HG03025 (cell line): Measurements from ENCODE around the gene MOSMO.

Experiments used
- ATAC-seq: cut with Tn5 transposase; IDR thresholded peaks from one replicate; pipeline ENCODE4 v1.9.1; 2021; ENCODE audit warnings: mild to moderate bottlenecking, moderate library complexity; ENCODE audit not compliant: unreplicated experiment, low FRiP score

Gene MOSMO

DNA sequence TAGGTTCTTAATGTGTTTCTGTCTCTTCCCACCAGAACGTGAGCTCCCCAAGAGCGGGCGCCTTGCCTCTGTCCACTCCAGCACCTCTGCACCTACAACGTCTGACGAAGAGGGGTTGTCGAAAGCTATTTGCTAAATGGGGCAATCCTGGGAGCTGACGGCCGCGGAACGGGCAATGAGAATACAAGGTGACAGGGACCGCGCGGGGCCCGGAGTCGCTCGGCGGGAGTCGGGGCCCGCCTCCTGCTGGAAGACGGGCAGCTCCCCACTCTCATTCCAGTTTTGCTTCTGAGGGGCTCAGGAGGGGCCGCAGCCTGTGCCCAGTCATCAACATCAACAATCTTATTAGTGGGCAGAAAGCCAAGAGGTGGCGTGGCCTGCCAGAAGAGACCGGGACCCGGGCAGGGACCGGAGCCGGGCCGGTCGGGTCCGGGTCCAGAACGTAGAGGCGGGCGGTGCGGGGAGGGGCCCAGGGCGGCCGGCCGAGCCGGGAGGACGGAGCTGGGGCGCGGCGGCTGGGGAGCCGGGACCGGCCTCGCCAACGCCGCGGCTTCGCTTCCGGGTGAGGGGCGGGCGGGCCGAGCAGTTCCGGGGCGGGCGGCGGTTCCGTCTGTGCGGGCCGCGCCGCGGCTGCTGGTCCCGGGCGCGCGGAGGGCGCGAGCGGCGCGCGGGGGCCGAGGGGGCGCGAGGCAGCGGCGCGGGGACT lies at the start of gene MOSMO:
Gene MOSMO (plus strand): TSS at position 603 of the 706 bp plus-strand sequence. CDS start 191 bp downstream, outside the sequence.
- no peak for ATAC-seq

GRCh38 chr16:21959050-21959449 lies 48.9 kb upstream of the MOSMO start:
- ATAC-seq, result no peak

- ATAC-seq, result no peak
These were observed 45.4 kb upstream of the MOSMO start for GRCh38 chr16:21962475-21962874.

- ATAC-seq, result no peak
These were observed 44.0 kb upstream of the MOSMO start for GRCh38 chr16:21963887-21964286.

- ATAC-seq, result no peak
These were observed 43.6 kb upstream of the MOSMO start for GRCh38 chr16:21964353-21964752.

GRCh38 chr16:21971856-21972255 lies 36.1 kb upstream of the MOSMO start:
- ATAC-seq, result no peak

DNA sequence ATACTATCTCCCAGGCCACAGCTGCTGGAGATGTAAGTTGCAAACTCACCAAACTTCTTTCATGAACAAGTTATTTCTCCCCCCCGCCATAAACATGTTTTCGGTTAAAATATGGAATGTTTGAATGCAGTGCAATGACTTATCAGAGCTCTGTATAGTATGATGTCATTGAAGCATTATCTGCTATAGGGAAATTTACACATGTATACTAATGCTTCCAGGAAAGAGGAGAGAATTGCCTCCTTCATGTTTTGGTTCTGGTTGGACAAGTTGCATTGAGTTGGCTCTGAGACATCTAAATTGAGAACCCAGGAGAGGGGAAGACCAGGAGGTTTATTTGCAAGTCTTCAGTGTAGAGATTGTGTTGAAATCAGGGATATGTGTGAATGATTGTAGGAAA lies 34.0 kb upstream of the MOSMO start:
- no peak for ATAC-seq

GRCh38 chr16:21980032-21980431 lies 27.9 kb upstream of the MOSMO start:
- no peak for ATAC-seq

- ATAC-seq, result no peak
These were observed 25.8 kb upstream of the MOSMO start for GRCh38 chr16:21982108-21982507.

DNA sequence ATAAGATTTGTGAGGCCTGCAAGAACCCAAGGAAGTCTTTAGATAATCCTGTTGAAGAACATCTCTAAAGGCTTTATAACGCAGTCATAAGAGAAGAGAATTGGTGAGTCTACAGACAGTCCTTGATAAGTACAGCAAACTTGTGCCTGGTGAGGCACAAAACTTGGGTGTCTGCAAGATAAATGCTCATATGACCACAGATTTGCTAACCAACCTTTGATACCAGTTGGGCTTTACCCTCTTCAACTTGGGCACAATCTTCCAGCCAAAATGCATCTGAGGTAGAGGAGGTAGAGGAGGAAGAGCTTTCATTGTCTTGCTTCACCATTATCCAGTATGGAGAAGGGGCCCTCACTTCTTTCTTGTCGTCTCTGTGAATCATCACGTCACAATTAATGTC lies 23.8 kb upstream of the MOSMO start:
- no peak for ATAC-seq

- no peak for ATAC-seq
These were observed 22.4 kb upstream of the MOSMO start for GRCh38 chr16:21985524-21985923.

GRCh38 chr16:21986692-21987246 lies 21.1 kb upstream of the MOSMO start:
- ATAC-seq, result no peak

GRCh38 chr16:21987498-21987897 lies 20.4 kb upstream of the MOSMO start:
- no peak for ATAC-seq

DNA sequence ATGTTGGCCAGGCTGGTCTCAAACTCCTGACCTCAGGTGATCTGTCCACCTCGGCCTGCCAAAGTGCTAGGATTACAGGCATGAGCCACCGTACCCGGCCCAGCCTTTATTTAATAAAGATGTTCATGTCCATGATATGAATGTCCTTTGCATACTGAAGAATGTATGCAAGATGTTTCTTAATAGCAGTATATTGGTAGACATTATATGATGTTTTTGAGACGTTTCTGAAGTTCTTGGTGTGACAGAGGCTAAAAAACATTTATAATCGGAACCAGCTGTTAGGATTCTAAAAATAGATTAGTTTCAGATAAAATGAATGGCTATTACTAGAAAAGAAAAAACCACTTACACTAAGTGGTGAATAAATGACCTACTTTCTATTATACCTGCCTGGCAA lies 18.8 kb upstream of the MOSMO start:
- ATAC-seq, result no peak

- no peak for ATAC-seq
These were observed 18.2 kb upstream of the MOSMO start for GRCh38 chr16:21989751-21990150.

DNA sequence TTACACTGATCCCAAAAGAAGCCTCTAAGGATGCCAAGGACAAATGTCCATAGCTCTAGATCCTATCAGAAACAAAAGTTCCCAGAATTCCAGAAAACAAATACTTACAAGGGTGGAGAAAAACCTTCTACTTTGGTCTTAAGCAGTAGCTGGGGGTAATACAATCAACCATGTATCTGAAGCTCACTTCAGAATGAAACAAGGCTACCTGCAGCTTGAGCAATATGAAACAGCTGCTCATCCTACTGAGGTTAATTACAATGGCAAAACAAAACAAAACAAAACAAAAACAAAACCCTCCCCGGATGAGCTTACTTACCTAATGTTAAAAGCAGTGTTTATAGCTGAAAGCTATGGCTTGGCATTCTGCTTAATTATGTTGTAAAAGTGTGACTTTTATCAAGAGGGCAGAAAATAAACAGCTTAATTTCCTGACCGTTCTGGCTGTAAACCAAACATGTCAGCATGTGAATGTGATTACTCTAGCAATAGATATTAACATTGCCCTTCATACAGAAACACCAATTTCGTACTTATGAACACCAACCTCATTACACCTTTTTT lies 17.4 kb upstream of the MOSMO start:
- ATAC-seq, result no peak

DNA sequence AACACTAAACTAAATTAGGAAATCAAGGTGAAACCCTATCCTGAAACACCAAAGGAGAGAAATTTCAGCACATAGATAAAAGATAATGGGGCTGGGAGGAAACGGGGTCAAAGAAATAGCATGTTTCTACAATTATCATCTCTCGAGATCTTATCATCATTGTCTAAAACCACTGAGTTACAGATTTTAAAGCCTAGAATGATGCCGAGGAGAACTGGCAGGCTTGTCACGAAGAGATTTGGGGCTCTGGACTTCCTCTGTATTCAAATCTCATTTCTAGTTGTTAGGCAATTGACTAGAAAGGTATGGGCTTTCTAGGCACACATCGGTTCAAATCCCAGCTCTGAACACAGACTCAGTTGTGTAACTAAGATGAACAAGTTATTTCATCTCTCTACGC lies 16.3 kb upstream of the MOSMO start:
- ATAC-seq, result no peak

DNA sequence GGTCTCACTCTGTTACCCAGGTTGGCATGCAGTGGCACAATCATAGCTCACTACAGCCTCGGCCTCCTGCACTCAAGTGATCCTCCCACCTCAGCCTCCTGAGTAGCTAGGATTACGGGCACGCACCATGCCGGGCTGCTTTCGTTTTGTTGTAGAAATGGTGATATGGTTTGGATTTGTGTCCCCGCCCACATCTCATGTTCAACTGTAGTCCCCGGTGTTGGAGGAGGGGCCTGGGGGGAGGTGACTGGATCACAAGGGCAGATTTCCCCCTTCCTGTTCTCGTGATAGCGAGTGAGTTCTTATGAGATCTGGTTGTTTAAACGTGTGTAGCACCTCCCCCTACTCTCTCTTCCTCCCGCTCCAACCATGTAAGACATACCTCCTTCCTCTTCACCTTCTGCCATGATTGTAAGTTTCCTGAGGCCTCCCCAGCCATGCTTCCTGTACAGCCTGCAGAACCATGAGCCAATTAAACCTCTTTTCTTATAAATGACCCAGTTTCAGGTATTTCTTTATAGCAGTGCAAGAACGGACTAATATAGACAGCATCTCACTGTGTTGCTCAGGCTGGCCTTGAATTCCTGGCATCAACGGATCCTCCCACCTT lies 12.9 kb upstream of the MOSMO start:
- no peak for ATAC-seq

DNA sequence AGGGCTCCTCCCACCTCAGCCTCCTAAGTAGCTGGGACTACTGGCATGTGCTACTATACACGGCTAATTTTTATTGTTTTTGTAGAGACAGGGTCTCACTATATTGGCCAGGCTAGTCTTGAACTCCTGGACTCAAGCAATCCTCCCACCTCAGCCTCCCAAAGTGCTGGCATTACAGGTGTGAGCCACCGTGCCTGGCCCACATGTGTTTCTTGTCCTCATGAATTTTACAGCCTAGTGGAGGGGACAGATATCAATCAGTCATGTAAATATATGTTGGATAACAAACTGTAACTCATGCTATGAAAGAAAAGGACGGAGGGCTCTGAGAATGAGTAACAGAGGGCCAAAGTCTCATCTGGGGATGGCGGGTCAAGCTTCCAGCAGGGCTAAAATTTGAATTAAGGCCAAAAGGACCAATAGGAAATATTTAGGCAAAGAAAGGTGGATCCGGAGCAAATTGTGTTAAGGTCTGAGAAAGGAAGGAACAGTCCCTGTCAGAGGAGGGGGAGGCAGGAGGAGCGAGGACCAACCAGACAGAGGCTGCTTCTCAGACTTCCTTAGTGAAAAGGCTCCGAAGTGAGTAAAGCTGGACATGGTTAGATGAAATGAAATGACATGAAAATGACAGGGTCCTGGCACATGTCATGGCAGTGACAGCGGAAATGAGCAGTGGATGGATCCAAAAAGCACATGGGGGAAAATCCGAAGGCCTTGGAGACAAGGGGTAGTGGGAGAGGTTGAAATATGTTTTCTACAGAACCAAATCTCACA lies 10.8 kb upstream of the MOSMO start:
- no peak for ATAC-seq

GRCh38 chr16:21997697-21998480 lies 10.0 kb upstream of the MOSMO start:
- ATAC-seq, result no peak
